HepG2 (cell line): ENCODE data around the gene ABL2. TPM values are rescaled to one million over a fixed set of nuclear protein-coding genes. Genes with fewer than 3 reads are reported as not detected.
A peak's percentile ranks its signal among the peaks of the same experiment; 100 is the strongest.

Source experiments
- ATAC-seq: fragments of 200-7000 bp; cut with Tn5 transposase; 3 replicates; pipeline ENCODE4 v1.9.1; 2020; ENCODE audit warnings: mild to moderate bottlenecking, moderate library complexity
- BruUV-seq: library from RNA; stranded (reverse); fragments of 400-500 nt; replicated peaks from 2 replicates; lab custom pipeline; 2021; lab: Mats Ljungman, UMichigan
- CTCF ChIA-PET: fragments of 300-600 bp; formaldehyde crosslinking; extraction: SDS; loops from one replicate; lab custom pipeline; 2021; ENCODE audit warnings: low total read pairs, inconsistent platforms, low intra/inter-chr PET ratio; lab: Yijun Ruan, JAX
- POLR2A ChIA-PET: fragments of 350-600 bp; sonication (Branson Sonifier 250); formaldehyde crosslinking; loops from one replicate; lab custom pipeline; 2020; ENCODE audit warnings: antibody characterized with exemption, inconsistent platforms; lab: Yijun Ruan, JAX
- DNase-seq: peaks from one replicate; pipeline ENCODE4 v3.0.0-alpha.2; 2015; ENCODE audit warnings: low spot score
- FAIRE-seq: peaks from 3 replicates; lab custom pipeline; 2011; peaks lifted over from hg19 to GRCh38; lab: Jason Lieb, UNC
- H2AFZ ChIP-seq: one replicate; pipeline ENCODE4 v1.6.1; 2011; ENCODE audit warnings: low read length, inconsistent platforms
- H3K27ac ChIP-seq: fragments of 300-600 bp; 3 replicates; pipeline ENCODE4 v1.8.0; 2011; ENCODE audit warnings: mixed run types, mild to moderate bottlenecking, mixed read lengths, low read length, inconsistent platforms; ENCODE audit not compliant: insufficient read depth; ENCODE audit errors: extremely low read length
- H3K27me3 ChIP-seq, 2 experiments: fragments of 200-600 bp in 1 of 2; 2 replicates in 1 of 2; 3 replicates in 1 of 2; pipeline versions ENCODE4 v1.6.0 to v1.8.0; 2011; ENCODE audit warnings: low read length in 2 of 2, mild to moderate bottlenecking in 2 of 2, moderate library complexity in 2 of 2, inconsistent platforms in 1 of 2; ENCODE audit not compliant: insufficient read depth in 2 of 2, control insufficient read depth in 1 of 2
- H3K36me3 ChIP-seq, 2 experiments: fragments of 200-600 bp in 1 of 2; replicated peaks in 1 of 2; 2 replicates in 1 of 2; 3 replicates in 1 of 2; pipeline versions ENCODE4 v1.5.1 to v1.8.0; 2011; ENCODE audit warnings: low read length in 2 of 2, inconsistent platforms in 1 of 2; ENCODE audit not compliant: insufficient read depth in 2 of 2, control insufficient read depth in 1 of 2
- H3K4me1 ChIP-seq: 2 replicates; pipeline ENCODE4 v1.5.1; 2012; ENCODE audit warnings: low read length, inconsistent platforms; ENCODE audit not compliant: insufficient read depth
- H3K4me2 ChIP-seq: 2 replicates; pipeline ENCODE4 v1.6.0; 2011; ENCODE audit warnings: low read depth, low read length, inconsistent platforms
- H3K4me3 ChIP-seq, 3 experiments: fragments of 200-600 bp in 1 of 3; sonication (generic), shearing (Covaris generic) in 1 of 3; replicated peaks in 1 of 3; 2 replicates each; pipeline ENCODE4 v1.5.1; 2011 to 2016; ENCODE audit warnings: low read length in 3 of 3, inconsistent platforms in 2 of 3, low read depth in 2 of 3, mild to moderate bottlenecking in 2 of 3, control low read depth in 1 of 3, mixed read lengths in 1 of 3; ENCODE audit not compliant: insufficient read depth in 1 of 3
- H3K79me2 ChIP-seq: one replicate; pipeline ENCODE4 v1.6.1; 2011; ENCODE audit warnings: low read length, inconsistent platforms; ENCODE audit not compliant: insufficient read depth
- H3K9ac ChIP-seq: 2 replicates; pipeline ENCODE4 v1.6.0; 2011; ENCODE audit warnings: mild to moderate bottlenecking, low read depth, low read length, inconsistent platforms; ENCODE audit not compliant: insufficient read depth
- H3K9me3 ChIP-seq: 2 replicates; pipeline ENCODE4 v1.5.1; 2012; ENCODE audit warnings: mild to moderate bottlenecking, low read length
- H4K20me1 ChIP-seq: 2 replicates; pipeline ENCODE4 v1.6.0; 2011; ENCODE audit warnings: inconsistent platforms, mild to moderate bottlenecking, low read length, moderate library complexity; ENCODE audit not compliant: insufficient read depth
- CSRNP1 ChIP-seq: sonication (generic); formaldehyde crosslinking; IDR thresholded peaks from 2 replicates; pipeline ENCODE4 v1.8.1; 2023; ENCODE audit warnings: mild to moderate bottlenecking, missing genetic modification reagents
- DR1 ChIP-seq: sonication (generic); formaldehyde crosslinking; IDR thresholded peaks from 2 replicates; pipeline ENCODE4 v1.8.0; 2021; ENCODE audit warnings: mild to moderate bottlenecking, missing genetic modification reagents, inconsistent platforms
- ISL2 ChIP-seq: sonication (generic); formaldehyde crosslinking; IDR thresholded peaks from 2 replicates; pipeline ENCODE4 v1.5.0; 2020; ENCODE audit warnings: missing genetic modification reagents
- MNT ChIP-seq: fragments of 450-650 bp; IDR thresholded peaks from 2 replicates; pipeline ENCODE4 v1.6.1; 2016
- MXD1 ChIP-seq: sonication (generic); formaldehyde crosslinking; IDR thresholded peaks from 2 replicates; pipeline ENCODE4 v1.4.0; 2020; ENCODE audit warnings: mild to moderate bottlenecking, missing genetic modification reagents
- NFKB2 ChIP-seq: sonication (generic); formaldehyde crosslinking; IDR thresholded peaks from 2 replicates; pipeline ENCODE4 v1.4.0; 2020; ENCODE audit warnings: missing genetic modification reagents, borderline replicate concordance
- PCBP2 ChIP-seq: fragments of 200-400 bp; formaldehyde crosslinking; optimal IDR thresholded peaks from 2 replicates; pipeline ENCODE3; 2018; ENCODE audit warnings: low read length, low read depth; ENCODE audit not compliant: poor library complexity, severe bottlenecking
- SMC3 ChIP-seq: IDR thresholded peaks from 2 replicates; pipeline ENCODE4 v1.6.1; 2011; ENCODE audit warnings: low read length, improper control_type of control experiment
- SP140L ChIP-seq: sonication (generic); formaldehyde crosslinking; IDR thresholded peaks from 2 replicates; pipeline ENCODE4 v1.4.0; 2020; ENCODE audit warnings: missing genetic modification reagents, borderline replicate concordance
- TBX3 ChIP-seq: fragments of 450-650 bp; IDR thresholded peaks from 2 replicates; pipeline ENCODE4 v1.6.1; 2017; ENCODE audit warnings: antibody characterized with exemption, mild to moderate bottlenecking, inconsistent platforms, borderline replicate concordance
- ZBTB25 ChIP-seq: IDR thresholded peaks from 2 replicates; pipeline ENCODE4 v1.6.1; 2018; ENCODE audit warnings: missing genetic modification reagents
- ZFP62 ChIP-seq: sonication (generic); formaldehyde crosslinking; IDR thresholded peaks from 2 replicates; pipeline ENCODE4 v1.4.0; 2020; ENCODE audit warnings: missing genetic modification reagents
- ZNF629 ChIP-seq: sonication (generic); formaldehyde crosslinking; conservative IDR thresholded peaks from 2 replicates; pipeline ENCODE4 v1.5.0; 2020; ENCODE audit warnings: missing genetic modification reagents
- ZNF83 ChIP-seq: sonication (generic); formaldehyde crosslinking; IDR thresholded peaks from 2 replicates; pipeline ENCODE4 v1.4.0; 2020; ENCODE audit warnings: missing genetic modification reagents, mild to moderate bottlenecking, borderline replicate concordance
- WGBS: methylation state at CpG from one replicate; pipeline ENCODE4 v1.1.6; 2017; ENCODE audit warnings: low lambda C conversion rate; 5-methylcytosine and 5-hydroxymethylcytosine counted together
- in situ Hi-C: cut with HindIII; loops from 2 replicates; pipeline ENCODE4 v1.10.0; 2017; ENCODE audit warnings: low pct_unique_long_range_greater_than_20kb; ENCODE audit not compliant: extremely low pct_ligation_motif_present
- intact Hi-C: fragments of 100-400 bp; cut with micrococcal nuclease; formaldehyde crosslinking; loops from one replicate; pipeline ENCODE4 v1.10.0; 2022; ENCODE audit not compliant: unreplicated experiment
- polyA plus RNA-seq, 8 experiments: library from polyadenylated mRNA; depleted of rRNA in 3 of 8; stranded (reverse) in 7 of 8; unstranded in 1 of 8; fragments of >200 nt; fragmentation: Illumina TruSeq in 4 of 8; extraction: Trizol in 4 of 8; gene quantifications; 2 replicates each; pipeline versions ENCODE4 v1.2.1 to v1.2.3, GENCODE V29; 2011 to 2016; ENCODE audit warnings: low read depth in 4 of 8, missing spikeins in 1 of 8, mixed read lengths in 1 of 8; ENCODE audit not compliant: insufficient read depth in 1 of 8
- total RNA-seq, 5 experiments: library from RNA; depleted of rRNA; stranded (reverse); fragments of >200 nt; fragmentation: Illumina TruSeq; extraction: Trizol; gene quantifications; 2 replicates each; pipeline ENCODE4 v1.2.3, GENCODE V29; 2016; ENCODE audit warnings: low read depth in 1 of 5

The ABL2 gene
- total and polyA plus RNA-seq, 2 of the 13 experiments (the other 11 are each of a cell fraction or from before 2014, with no cell fraction given) = 5.8 to 6.0 TPM

- DNase-seq (no peak), FAIRE-seq (no peak), ATAC-seq (no peak)
- H3K4me1 ChIP-seq = no peaks in the 10 kb centered on the region
- no peaks in the 10 kb centered on the region for H3K79me2 ChIP-seq
- no peaks in the 10 kb centered on the region for H3K27me3 ChIP-seq
- H3K4me3 ChIP-seq = no peak overlapping the region
- POLR2A ChIA-PET = no interaction called here
- intact Hi-C loops = no loop called here
- CTCF ChIA-PET = interaction anchor here (0.9 kb wide), 1 partner anchor 40 kb away, joined by 3 read pairs; no protein-coding TSS in a partner anchor
- 51% methylated on average over 4 of the region's 4 CpGs for WGBS
- H3K4me2 ChIP-seq = no peak overlapping the region
- no peaks in the 10 kb centered on the region for H3K9me3 ChIP-seq
- H2AFZ ChIP-seq = no peak overlapping the region
- H3K36me3 ChIP-seq = no peaks in the 10 kb centered on the region
- H4K20me1 ChIP-seq = no peaks in the 10 kb centered on the region
- TF ChIP-seq ZNF83 = no peak
- no peak for TF ChIP-seq NFKB2 (CRISPR knock-in tag)
- no peak for TF ChIP-seq ZNF629 (CRISPR knock-in tag)
- TF ChIP-seq MXD1 (CRISPR knock-in tag) = no peak
- TF ChIP-seq TBX3 = no peak
- BruUV-seq = no TSS peak
- in situ Hi-C loops = loop anchor here (5.0 to 25.0 kb wide), 2 partner anchors 115 to 335 kb away; partner anchors contain the start of genes AXDND1, NPHS2 and TDRD5
- no peak overlapping the region for H3K27ac ChIP-seq
- no peak overlapping the region for H3K9ac ChIP-seq
These were observed 23.1 kb upstream of the ABL2 start for GRCh38 chr1:179252606-179253005.

GRCh38 chr1:179251675-179252074, 22.2 kb upstream of the ABL2 start:
- no peak overlapping the region for H2AFZ ChIP-seq
- H3K9ac ChIP-seq = no peak overlapping the region
- DNase-seq = peak; percentile 44
- H3K4me2 ChIP-seq = no peak overlapping the region
- ChIA-PET CTCF (interaction anchor here (0.6 to 1.4 kb wide), 5 partner anchors 40 to 196 kb away, joined by 3 to 17 read pairs (median 3); no protein-coding TSS in a partner anchor), POLR2A (no interaction called here)
- intact Hi-C loops = loop anchor here (1.0 to 2.0 kb wide), 3 partner anchors 41 to 195 kb away; no protein-coding TSS in a partner anchor
- H3K79me2 ChIP-seq = no peaks in the 10 kb centered on the region
- H3K4me3 ChIP-seq = no peak overlapping the region
- no peaks in the 10 kb centered on the region for H3K36me3 ChIP-seq
- no peak overlapping the region for H3K27ac ChIP-seq
- peak; percentile 92 for ATAC-seq
- no peaks in the 10 kb centered on the region for H4K20me1 ChIP-seq
- in situ Hi-C loops = loop anchor here (5.0 to 25.0 kb wide), 2 partner anchors 116 to 336 kb away; partner anchors contain the start of genes AXDND1, NPHS2 and TDRD5
- H3K4me1 ChIP-seq = no peaks in the 10 kb centered on the region
- H3K27me3 ChIP-seq = no peaks in the 10 kb centered on the region
- peak; percentile 30 for FAIRE-seq
- 0% methylated on average over 1 of the region's 1 CpG for WGBS
- no TSS peak for BruUV-seq
- H3K9me3 ChIP-seq = no peaks in the 10 kb centered on the region
- TF ChIP-seq MNT (no peak), SMC3 (peak; percentile 78), ZFP62 (CRISPR knock-in tag) (no peak), ISL2 (no peak), ZBTB25 (CRISPR knock-in tag) (no peak), DR1 (CRISPR knock-in tag) (no peak), PCBP2 (no peak), SP140L (CRISPR knock-in tag) (no peak), CSRNP1 (CRISPR knock-in tag) (no peak)
